H1 (cell line): Measurements from ENCODE around the gene MDFI. TPM values are rescaled to one million over a fixed set of nuclear protein-coding genes. Genes with fewer than 3 reads are reported as not detected.

Experiments
- ASH2L ChIP-seq: fragments of 200-600, 300-600 bp; sonication (generic); IDR thresholded peaks from one replicate; pipeline ENCODE4 v1.7.1; 2017; ENCODE audit warnings: low read length
- GABPA ChIP-seq: IDR thresholded peaks from 2 replicates; pipeline ENCODE4 v1.6.1; 2011; ENCODE audit warnings: mild to moderate bottlenecking, low read length, moderate library complexity, borderline replicate concordance; ENCODE audit not compliant: insufficient read depth
- KDM4A ChIP-seq: IDR thresholded peaks from one replicate; pipeline ENCODE4 v1.7.1; 2012; ENCODE audit warnings: low read depth, mild to moderate bottlenecking, moderate library complexity, low read length, inconsistent platforms; ENCODE audit not compliant: severe bottlenecking
- TAF7 ChIP-seq: optimal IDR thresholded peaks from 2 replicates; pipeline ENCODE3; 2011; ENCODE audit warnings: low read depth, mild to moderate bottlenecking, inconsistent platforms, low read length, moderate library complexity, borderline replicate concordance
- polyA plus RNA-seq, 7 experiments: library from polyadenylated mRNA; depleted of rRNA in 3 of 7; stranded (reverse) in 5 of 7; unstranded in 2 of 7; fragments of >200 nt in 5 of 7; fragments of 200-250 nt in 2 of 7; gene quantifications; 1 replicate in 5 of 7; 2 replicates in 1 of 7; 4 replicates in 1 of 7; pipeline versions ENCODE4 v1.2.1 to v1.2.3, GENCODE V29; 2011 to 2013; ENCODE audit warnings: missing spikeins in 2 of 7, mixed read lengths in 2 of 7
- total RNA-seq: library from RNA; stranded (reverse); fragmentation: NEBNext Ultra II Directional; extraction: Animal tissue kit (Norgen Biotek cat#: 25700); gene quantifications from 2 replicates; pipeline ENCODE4 v1.2.1, GENCODE V29; 2021
- TF ChIP-seq, protein P1 (sequence below): fragments of 300-600 bp; sonication (generic); IDR thresholded peaks from 2 replicates; pipeline ENCODE4 v1.7.1; 2012; ENCODE audit warnings: low read length, moderate library complexity, mild to moderate bottlenecking, inconsistent platforms; ENCODE audit not compliant: insufficient replicate concordance

The MDFI gene
- total and polyA plus RNA-seq, 2 of the 8 experiments (the other 6 are each of a cell fraction or from before 2014, with no cell fraction given) = 41.0 to 65.6 TPM

DNA sequence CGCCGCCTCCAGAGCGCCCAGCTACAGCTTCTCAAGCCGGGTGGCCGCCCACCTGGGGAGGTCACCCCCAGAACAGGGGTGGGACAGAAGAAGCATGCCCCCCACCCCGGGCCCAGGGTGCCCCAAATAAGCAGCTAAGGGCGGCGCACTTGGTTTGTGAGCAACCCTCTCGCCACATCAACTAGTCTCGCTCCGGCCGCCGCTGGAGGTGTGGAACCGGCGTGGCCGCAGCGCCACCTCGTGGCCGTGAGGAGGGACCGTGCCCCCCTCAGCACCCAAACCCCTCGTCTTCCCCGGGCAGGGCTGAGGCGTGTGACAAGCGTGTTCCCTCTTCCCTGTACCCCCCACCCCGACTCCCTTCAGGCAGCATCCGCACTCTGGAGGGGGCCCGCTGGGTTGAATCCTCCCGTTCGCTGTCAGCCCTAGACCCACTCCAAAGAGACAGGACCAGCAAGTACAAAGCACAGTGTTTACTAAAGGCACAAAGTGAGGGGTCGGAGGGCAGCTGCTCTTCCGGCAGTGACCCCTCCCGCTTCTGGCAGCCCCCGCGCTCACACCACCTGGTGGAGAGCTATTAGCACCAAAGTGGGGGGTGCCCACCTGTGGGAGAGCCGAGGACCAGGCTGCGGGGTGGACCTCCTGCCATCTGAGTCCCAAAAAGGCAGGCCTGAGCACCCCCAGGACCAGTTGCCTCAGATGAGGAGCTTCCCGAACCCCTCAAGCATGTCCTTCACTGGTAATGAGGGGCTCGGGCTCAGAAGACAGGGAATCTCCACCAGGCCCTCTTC lies 45.4 kb downstream of the MDFI start (continued):
- TF ChIP-seq TAF7 (peak; percentile 36), ASH2L (no peak), KDM4A (peak; percentile 25), GABPA (0 out of 2 replicates have a peak, but pooled peaks have one; percentile 55)
- TF ChIP-seq, protein P1, sequence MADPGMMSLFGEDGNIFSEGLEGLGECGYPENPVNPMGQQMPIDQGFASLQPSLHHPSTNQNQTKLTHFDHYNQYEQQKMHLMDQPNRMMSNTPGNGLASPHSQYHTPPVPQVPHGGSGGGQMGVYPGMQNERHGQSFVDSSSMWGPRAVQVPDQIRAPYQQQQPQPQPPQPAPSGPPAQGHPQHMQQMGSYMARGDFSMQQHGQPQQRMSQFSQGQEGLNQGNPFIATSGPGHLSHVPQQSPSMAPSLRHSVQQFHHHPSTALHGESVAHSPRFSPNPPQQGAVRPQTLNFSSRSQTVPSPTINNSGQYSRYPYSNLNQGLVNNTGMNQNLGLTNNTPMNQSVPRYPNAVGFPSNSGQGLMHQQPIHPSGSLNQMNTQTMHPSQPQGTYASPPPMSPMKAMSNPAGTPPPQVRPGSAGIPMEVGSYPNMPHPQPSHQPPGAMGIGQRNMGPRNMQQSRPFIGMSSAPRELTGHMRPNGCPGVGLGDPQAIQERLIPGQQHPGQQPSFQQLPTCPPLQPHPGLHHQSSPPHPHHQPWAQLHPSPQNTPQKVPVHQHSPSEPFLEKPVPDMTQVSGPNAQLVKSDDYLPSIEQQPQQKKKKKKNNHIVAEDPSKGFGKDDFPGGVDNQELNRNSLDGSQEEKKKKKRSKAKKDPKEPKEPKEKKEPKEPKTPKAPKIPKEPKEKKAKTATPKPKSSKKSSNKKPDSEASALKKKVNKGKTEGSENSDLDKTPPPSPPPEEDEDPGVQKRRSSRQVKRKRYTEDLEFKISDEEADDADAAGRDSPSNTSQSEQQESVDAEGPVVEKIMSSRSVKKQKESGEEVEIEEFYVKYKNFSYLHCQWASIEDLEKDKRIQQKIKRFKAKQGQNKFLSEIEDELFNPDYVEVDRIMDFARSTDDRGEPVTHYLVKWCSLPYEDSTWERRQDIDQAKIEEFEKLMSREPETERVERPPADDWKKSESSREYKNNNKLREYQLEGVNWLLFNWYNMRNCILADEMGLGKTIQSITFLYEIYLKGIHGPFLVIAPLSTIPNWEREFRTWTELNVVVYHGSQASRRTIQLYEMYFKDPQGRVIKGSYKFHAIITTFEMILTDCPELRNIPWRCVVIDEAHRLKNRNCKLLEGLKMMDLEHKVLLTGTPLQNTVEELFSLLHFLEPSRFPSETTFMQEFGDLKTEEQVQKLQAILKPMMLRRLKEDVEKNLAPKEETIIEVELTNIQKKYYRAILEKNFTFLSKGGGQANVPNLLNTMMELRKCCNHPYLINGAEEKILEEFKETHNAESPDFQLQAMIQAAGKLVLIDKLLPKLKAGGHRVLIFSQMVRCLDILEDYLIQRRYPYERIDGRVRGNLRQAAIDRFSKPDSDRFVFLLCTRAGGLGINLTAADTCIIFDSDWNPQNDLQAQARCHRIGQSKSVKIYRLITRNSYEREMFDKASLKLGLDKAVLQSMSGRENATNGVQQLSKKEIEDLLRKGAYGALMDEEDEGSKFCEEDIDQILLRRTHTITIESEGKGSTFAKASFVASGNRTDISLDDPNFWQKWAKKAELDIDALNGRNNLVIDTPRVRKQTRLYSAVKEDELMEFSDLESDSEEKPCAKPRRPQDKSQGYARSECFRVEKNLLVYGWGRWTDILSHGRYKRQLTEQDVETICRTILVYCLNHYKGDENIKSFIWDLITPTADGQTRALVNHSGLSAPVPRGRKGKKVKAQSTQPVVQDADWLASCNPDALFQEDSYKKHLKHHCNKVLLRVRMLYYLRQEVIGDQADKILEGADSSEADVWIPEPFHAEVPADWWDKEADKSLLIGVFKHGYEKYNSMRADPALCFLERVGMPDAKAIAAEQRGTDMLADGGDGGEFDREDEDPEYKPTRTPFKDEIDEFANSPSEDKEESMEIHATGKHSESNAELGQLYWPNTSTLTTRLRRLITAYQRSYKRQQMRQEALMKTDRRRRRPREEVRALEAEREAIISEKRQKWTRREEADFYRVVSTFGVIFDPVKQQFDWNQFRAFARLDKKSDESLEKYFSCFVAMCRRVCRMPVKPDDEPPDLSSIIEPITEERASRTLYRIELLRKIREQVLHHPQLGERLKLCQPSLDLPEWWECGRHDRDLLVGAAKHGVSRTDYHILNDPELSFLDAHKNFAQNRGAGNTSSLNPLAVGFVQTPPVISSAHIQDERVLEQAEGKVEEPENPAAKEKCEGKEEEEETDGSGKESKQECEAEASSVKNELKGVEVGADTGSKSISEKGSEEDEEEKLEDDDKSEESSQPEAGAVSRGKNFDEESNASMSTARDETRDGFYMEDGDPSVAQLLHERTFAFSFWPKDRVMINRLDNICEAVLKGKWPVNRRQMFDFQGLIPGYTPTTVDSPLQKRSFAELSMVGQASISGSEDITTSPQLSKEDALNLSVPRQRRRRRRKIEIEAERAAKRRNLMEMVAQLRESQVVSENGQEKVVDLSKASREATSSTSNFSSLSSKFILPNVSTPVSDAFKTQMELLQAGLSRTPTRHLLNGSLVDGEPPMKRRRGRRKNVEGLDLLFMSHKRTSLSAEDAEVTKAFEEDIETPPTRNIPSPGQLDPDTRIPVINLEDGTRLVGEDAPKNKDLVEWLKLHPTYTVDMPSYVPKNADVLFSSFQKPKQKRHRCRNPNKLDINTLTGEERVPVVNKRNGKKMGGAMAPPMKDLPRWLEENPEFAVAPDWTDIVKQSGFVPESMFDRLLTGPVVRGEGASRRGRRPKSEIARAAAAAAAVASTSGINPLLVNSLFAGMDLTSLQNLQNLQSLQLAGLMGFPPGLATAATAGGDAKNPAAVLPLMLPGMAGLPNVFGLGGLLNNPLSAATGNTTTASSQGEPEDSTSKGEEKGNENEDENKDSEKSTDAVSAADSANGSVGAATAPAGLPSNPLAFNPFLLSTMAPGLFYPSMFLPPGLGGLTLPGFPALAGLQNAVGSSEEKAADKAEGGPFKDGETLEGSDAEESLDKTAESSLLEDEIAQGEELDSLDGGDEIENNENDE = no peak
